Neuronal stem cell (in vitro differentiated cells): Measurements from ENCODE around the gene HPSE2.
A peak's percentile ranks its signal among the peaks of the same experiment; 100 is the strongest.

Source experiments
- DNase-seq: peaks from one replicate; pipeline ENCODE4 v3.0.0-alpha.2; 2013; ENCODE audit warnings: low spot score
- H2AFZ ChIP-seq: one replicate; pipeline ENCODE4 v1.6.1; 2013; ENCODE audit warnings: mild to moderate bottlenecking, low read length, inconsistent platforms
- H2AK5ac ChIP-seq: 2 replicates; pipeline ENCODE4 v1.6.1; 2013; ENCODE audit warnings: low read depth, mild to moderate bottlenecking, inconsistent platforms, low read length, moderate library complexity, mixed read lengths
- H2BK120ac ChIP-seq: 2 replicates; pipeline ENCODE4 v1.6.1; 2013; ENCODE audit warnings: low read depth, mild to moderate bottlenecking, inconsistent platforms, low read length, moderate library complexity, mixed read lengths
- H2BK12ac ChIP-seq: one replicate; pipeline ENCODE4 v1.6.1; 2013; ENCODE audit warnings: low read length, inconsistent platforms
- H2BK15ac ChIP-seq: 2 replicates; pipeline ENCODE4 v1.6.1; 2013; ENCODE audit warnings: mild to moderate bottlenecking, low read length, inconsistent platforms, mixed read lengths
- H2BK5ac ChIP-seq: one replicate; pipeline ENCODE4 v1.6.1; 2013; ENCODE audit warnings: inconsistent platforms, mild to moderate bottlenecking, low read length, moderate library complexity
- H3K14ac ChIP-seq: one replicate; pipeline ENCODE4 v1.6.1; 2013; ENCODE audit warnings: low read length, inconsistent platforms
- H3K18ac ChIP-seq: 2 replicates; pipeline ENCODE4 v1.6.1; 2013; ENCODE audit warnings: low read length, inconsistent platforms
- H3K23ac ChIP-seq: 2 replicates; pipeline ENCODE4 v1.6.1; 2013; ENCODE audit warnings: low read depth, mild to moderate bottlenecking, mixed read lengths, low read length, inconsistent platforms; ENCODE audit not compliant: poor library complexity
- H3K27ac ChIP-seq: replicated peaks from 3 replicates; pipeline ENCODE4 v1.5.1; 2013; ENCODE audit warnings: low read length, inconsistent platforms
- H3K27me3 ChIP-seq, 3 experiments: 2 replicates each; pipeline ENCODE4 v1.6.1; 2013; ENCODE audit warnings: low read length in 3 of 3, mild to moderate bottlenecking in 2 of 3, inconsistent platforms in 1 of 3, low read depth in 1 of 3, mixed read lengths in 1 of 3, moderate library complexity in 1 of 3; ENCODE audit not compliant: control insufficient read depth in 3 of 3, insufficient read depth in 3 of 3
- H3K36me3 ChIP-seq, 2 donors: replicated peaks in 1 of 2; 2 replicates each; pipeline ENCODE4 v1.6.1; 2013; ENCODE audit warnings: low read length in 2 of 2; ENCODE audit not compliant: control insufficient read depth in 2 of 2, insufficient read depth in 2 of 2
- H3K4ac ChIP-seq: 2 replicates; pipeline ENCODE4 v1.6.1; 2013; ENCODE audit warnings: inconsistent platforms, mild to moderate bottlenecking, low read length, moderate library complexity
- H3K4me1 ChIP-seq, 2 donors: 1 replicate in 1 of 2; 2 replicates in 1 of 2; pipeline ENCODE4 v1.6.1; 2013; ENCODE audit warnings: low read length in 2 of 2, low read depth in 1 of 2; ENCODE audit not compliant: control insufficient read depth in 2 of 2, insufficient read depth in 1 of 2
- H3K4me2 ChIP-seq: one replicate; pipeline ENCODE4 v1.6.1; 2013; ENCODE audit warnings: mild to moderate bottlenecking, low read length, inconsistent platforms; ENCODE audit not compliant: insufficient read depth, poor library complexity, severe bottlenecking
- H3K4me3 ChIP-seq, 2 donors: 2 replicates each; pipeline ENCODE4 v1.5.1; 2013; ENCODE audit warnings: low read length in 2 of 2, mild to moderate bottlenecking in 2 of 2, inconsistent platforms in 1 of 2, moderate library complexity in 1 of 2
- H3K79me1 ChIP-seq: one replicate; pipeline ENCODE4 v1.6.1; 2013; ENCODE audit warnings: low read depth, mild to moderate bottlenecking, inconsistent platforms, low read length, moderate library complexity
- H3K9ac ChIP-seq: one replicate; pipeline ENCODE4 v1.6.1; 2013; ENCODE audit warnings: mild to moderate bottlenecking, low read depth, low read length, inconsistent platforms; ENCODE audit not compliant: poor library complexity
- H3K9me3 ChIP-seq, 2 donors: replicated peaks in 1 of 2; 2 replicates each; pipeline versions ENCODE3 to v1.6.1; 2013; ENCODE audit warnings: low read length in 2 of 2, mild to moderate bottlenecking in 2 of 2, inconsistent platforms in 1 of 2, low read depth in 1 of 2, mixed read lengths in 1 of 2, moderate library complexity in 1 of 2; ENCODE audit not compliant: control insufficient read depth in 2 of 2, insufficient read depth in 1 of 2
- H4K8ac ChIP-seq: one replicate; pipeline ENCODE4 v1.6.1; 2013; ENCODE audit warnings: low read depth, mild to moderate bottlenecking, inconsistent platforms, low read length, moderate library complexity
- H4K91ac ChIP-seq: one replicate; pipeline ENCODE4 v1.6.1; 2013; ENCODE audit warnings: low read length, low read depth, mild to moderate bottlenecking, inconsistent platforms; ENCODE audit not compliant: poor library complexity
- WGBS, 2 donors: extraction: QIAGEN DNeasy Blood & Tissue Kit; methylation state at CpG; one replicate each; pipeline ENCODE4 v1.1.7; 2013; ENCODE audit warnings: missing lambda C conversion rate in 2 of 2, mixed read lengths in 1 of 2; ENCODE audit not compliant: insufficient read length in 2 of 2, insufficient replicate concordance in 1 of 2; ENCODE audit errors: extremely low coverage in 2 of 2; 5-methylcytosine and 5-hydroxymethylcytosine counted together

Gene HPSE2

DNA sequence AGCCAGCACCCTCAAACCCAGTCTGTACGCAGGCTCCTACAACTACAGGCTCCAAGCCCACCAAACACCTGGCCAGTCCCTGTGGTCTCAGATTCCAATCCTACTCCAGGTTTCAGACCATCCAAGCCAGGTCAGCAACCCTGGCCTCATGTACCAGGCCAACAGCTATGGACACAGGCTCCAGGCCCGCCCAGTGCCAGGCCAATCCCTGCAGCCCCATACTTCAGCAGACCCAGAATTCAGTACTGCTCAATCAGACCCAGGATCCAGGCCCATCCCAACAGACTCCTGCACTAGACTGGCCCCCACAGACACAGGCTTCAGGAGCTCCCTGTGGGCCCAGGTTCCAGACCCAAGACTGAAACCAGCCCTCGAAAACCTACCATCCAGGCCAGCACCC lies 32.3 kb downstream of the HPSE2 start:
- peaks cover 1% of the 10 kb centered on the region for H3K79me1 ChIP-seq
- H4K8ac ChIP-seq: peak overlapping the region; percentile 19
- H3K36me3 ChIP-seq: no peaks in the 10 kb centered on the region
- no peak overlapping the region for H3K4ac ChIP-seq
- H3K9ac ChIP-seq: no peak overlapping the region
- no peaks in the 10 kb centered on the region for H3K27me3 ChIP-seq
- no peak overlapping the region for H4K91ac ChIP-seq
- peak overlapping the region; percentile 60 for H3K18ac ChIP-seq
- H3K9me3 ChIP-seq: no peaks in the 10 kb centered on the region
- H2BK5ac ChIP-seq: no peak overlapping the region
- no peak overlapping the region for H2AK5ac ChIP-seq
- H2AFZ ChIP-seq: no peak overlapping the region
- no peak for DNase-seq
- H2BK120ac ChIP-seq: no peak overlapping the region
- no peak overlapping the region for H2BK12ac ChIP-seq
- WGBS, 2 donors: no CpG with 5 or more reads among the region's 3 CpGs
- no peak overlapping the region for H3K4me3 ChIP-seq
- no peak overlapping the region for H3K14ac ChIP-seq
- H3K4me1 ChIP-seq: no peaks in the 10 kb centered on the region
- no peak overlapping the region for H3K27ac ChIP-seq
- H2BK15ac ChIP-seq: no peak overlapping the region
- no peak overlapping the region for H3K4me2 ChIP-seq
- H3K23ac ChIP-seq: peak overlapping the region; percentile 5

DNA sequence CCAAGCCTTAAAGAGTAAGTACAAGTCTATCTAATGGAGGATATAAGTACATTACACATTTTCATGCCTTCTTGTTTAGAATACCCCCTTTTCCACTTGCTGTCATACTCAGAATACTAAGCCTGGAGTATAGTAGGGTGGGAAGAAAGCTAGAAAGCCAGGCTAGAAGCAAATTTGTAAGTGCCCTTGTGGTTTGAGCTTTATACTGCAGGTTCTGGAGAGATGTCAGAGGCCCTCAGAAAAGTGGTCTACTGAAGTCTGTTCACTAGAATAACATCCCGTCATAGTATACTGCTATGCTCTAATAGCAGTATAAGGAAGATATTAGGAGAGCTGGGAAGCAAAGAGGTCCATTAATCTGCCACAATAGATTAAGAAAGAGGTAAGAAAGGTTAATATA lies 62.7 kb downstream of the HPSE2 start:
- Histone ChIP-seq H3K79me1 (no peaks in the 10 kb centered on the region), H3K18ac (no peak overlapping the region), H3K4me3 (no peak overlapping the region), H3K36me3 (no peaks in the 10 kb centered on the region), H3K9ac (no peak overlapping the region), H3K4ac (no peak overlapping the region), H3K9me3 (no peaks in the 10 kb centered on the region), H3K4me2 (no peak overlapping the region), H2BK12ac (no peak overlapping the region), H2BK120ac (no peak overlapping the region), H4K8ac (no peak overlapping the region), H3K14ac (no peak overlapping the region), H3K23ac (no peak overlapping the region), H2AK5ac (no peak overlapping the region), H2BK5ac (no peak overlapping the region), H3K27me3 (no peaks in the 10 kb centered on the region), H4K91ac (no peak overlapping the region), H3K4me1 (peaks cover 0 to 2% of the 10 kb centered on the region in 2 donors), H2BK15ac (no peak overlapping the region), H2AFZ (no peak overlapping the region), H3K27ac (no peak overlapping the region)
- no peak for DNase-seq
- WGBS, 2 donors: no CpG with 5 or more reads among the region's 1 CpG

DNA sequence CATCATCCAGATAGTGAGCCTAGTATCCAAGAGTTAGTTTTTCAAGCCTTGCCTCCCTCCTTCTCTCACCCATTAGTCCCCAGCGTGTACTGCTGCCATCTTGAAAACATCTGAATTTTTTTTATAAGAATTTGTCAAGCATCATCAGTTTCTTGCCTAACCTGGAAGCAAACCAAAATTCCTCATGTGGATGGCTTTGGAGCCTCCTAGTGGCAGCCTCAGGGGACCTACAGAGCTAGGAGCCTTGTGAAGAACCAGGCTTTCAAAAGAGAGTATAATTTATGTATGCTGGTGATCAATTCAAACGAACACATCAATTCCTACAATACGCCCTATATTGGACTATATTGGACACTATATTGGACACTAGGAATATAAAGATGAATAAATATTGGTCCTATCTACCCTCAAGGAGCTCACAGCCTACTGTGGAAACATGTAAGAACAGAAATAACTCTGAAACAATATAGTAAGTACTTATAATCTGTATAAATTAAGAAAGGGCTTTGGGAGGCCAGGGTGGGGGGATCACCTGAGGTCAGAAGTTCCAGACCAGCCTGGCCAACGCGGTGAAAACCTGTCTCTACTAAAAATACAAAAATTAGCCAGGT lies 63.4 kb downstream of the HPSE2 start:
- Histone ChIP-seq H3K4ac (no peak overlapping the region), H3K23ac (no peak overlapping the region), H2BK12ac (no peak overlapping the region), H3K4me3 (no peak overlapping the region), H2BK5ac (no peak overlapping the region), H3K4me1 (peaks cover 0 to 2% of the 10 kb centered on the region in 2 donors), H4K8ac (no peak overlapping the region), H3K36me3 (no peaks in the 10 kb centered on the region), H2AK5ac (no peak overlapping the region), H3K18ac (no peak overlapping the region), H3K27me3 (no peaks in the 10 kb centered on the region), H4K91ac (no peak overlapping the region), H3K14ac (no peak overlapping the region), H2BK120ac (no peak overlapping the region), H3K4me2 (no peak overlapping the region), H3K9me3 (no peaks in the 10 kb centered on the region), H3K79me1 (no peaks in the 10 kb centered on the region), H3K27ac (no peak overlapping the region), H2AFZ (no peak overlapping the region), H2BK15ac (no peak overlapping the region), H3K9ac (no peak overlapping the region)
- DNase-seq: peak; percentile 43
- WGBS, 2 donors: no CpG with 5 or more reads among the region's 5 CpGs

DNA sequence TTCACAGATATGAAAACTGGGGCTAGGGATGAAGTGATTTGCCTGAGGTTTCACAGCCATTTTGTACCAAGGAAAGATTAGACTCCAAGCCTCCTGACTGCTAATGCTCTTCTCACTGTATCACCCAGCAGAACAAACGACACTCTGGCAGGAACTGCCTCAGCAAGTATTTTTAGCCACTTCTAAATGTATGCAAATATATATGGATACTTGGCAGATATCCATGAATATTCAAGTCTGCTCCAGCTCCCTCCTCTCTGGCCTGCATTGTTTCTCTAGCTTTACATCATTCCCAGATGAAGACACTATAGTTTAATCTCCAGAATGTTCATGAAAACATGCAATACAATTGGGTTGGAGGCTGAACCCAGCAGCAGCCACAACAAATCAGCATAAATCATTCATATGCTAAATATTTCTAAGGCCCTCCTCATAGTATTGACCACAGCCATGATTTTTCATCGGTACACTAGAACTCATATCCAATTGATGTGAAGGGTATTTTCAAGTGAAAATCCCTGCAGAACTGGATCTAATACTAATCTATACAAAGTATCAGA lies 65.5 kb downstream of the HPSE2 start:
- no peak overlapping the region for H3K23ac ChIP-seq
- no peak overlapping the region for H4K8ac ChIP-seq
- no CpG with 5 or more reads among the region's 2 CpGs for WGBS, 2 donors
- H2BK5ac ChIP-seq: no peak overlapping the region
- DNase-seq: no peak
- H3K4me1 ChIP-seq: no peaks in the 10 kb centered on the region
- H2AFZ ChIP-seq: no peak overlapping the region
- H3K36me3 ChIP-seq: no peaks in the 10 kb centered on the region
- no peaks in the 10 kb centered on the region for H3K79me1 ChIP-seq
- H3K4ac ChIP-seq: no peak overlapping the region
- no peak overlapping the region for H2AK5ac ChIP-seq
- H2BK15ac ChIP-seq: no peak overlapping the region
- no peak overlapping the region for H3K18ac ChIP-seq
- H3K4me2 ChIP-seq: no peak overlapping the region
- no peak overlapping the region for H3K14ac ChIP-seq
- no peak overlapping the region for H2BK12ac ChIP-seq
- no peaks in the 10 kb centered on the region for H3K27me3 ChIP-seq
- H3K4me3 ChIP-seq: no peak overlapping the region
- H3K27ac ChIP-seq: no peak overlapping the region
- no peak overlapping the region for H3K9ac ChIP-seq
- H3K9me3 ChIP-seq: no peaks in the 10 kb centered on the region
- H4K91ac ChIP-seq: no peak overlapping the region
- H2BK120ac ChIP-seq: no peak overlapping the region
